Adrenal gland (tissue), 12 donors: ENCODE results near the gene NPY2R. TPM values are rescaled to one million over a fixed set of nuclear protein-coding genes. Genes with fewer than 3 reads are reported as not detected.

ENCODE experiments used
- DNase-seq, 7 donors: peaks; one replicate each; pipeline ENCODE4 v3.0.0-alpha.2; 2019 to 2020
- H3K27ac ChIP-seq, 5 donors: fragments of 200-600 bp; sonication (generic) in 4 of 5; 1 replicate in 3 of 5; 2 replicates in 2 of 5; pipeline versions ENCODE4 v1.5.1 to v1.8.0; 2016 to 2020; ENCODE audit warnings: mild to moderate bottlenecking in 1 of 5
- H3K27me3 ChIP-seq: fragments of 200-600 bp; 2 replicates; pipeline ENCODE4 v1.8.0; 2021
- H3K36me3 ChIP-seq, 2 donors: fragments of 200-600 bp; replicated peaks in 1 of 2; 1 replicate in 1 of 2; 2 replicates in 1 of 2; pipeline versions ENCODE4 v1.5.1 to v1.8.0; 2018 to 2022
- H3K4me1 ChIP-seq, 2 donors: fragments of 200-600 bp; replicated peaks in 1 of 2; 1 replicate in 1 of 2; 2 replicates in 1 of 2; pipeline versions ENCODE4 v1.5.1 to v1.8.0; 2018 to 2021
- H3K4me3 ChIP-seq, 4 donors: fragments of 200-600 bp; sonication (generic) in 3 of 4; one replicate each; pipeline ENCODE4 v1.5.1; 2016 to 2018
- H3K9me3 ChIP-seq, 3 donors: fragments of 200-600 bp; sonication (generic) in 1 of 3; replicated peaks in 1 of 3; 1 replicate in 2 of 3; 2 replicates in 1 of 3; pipeline versions ENCODE4 v1.5.1 to v1.8.0; 2016 to 2021
- POLR2A ChIP-seq, 2 donors: fragments of 450-650 bp; IDR thresholded peaks; one replicate each; pipeline ENCODE4 v1.6.1; 2017; ENCODE audit warnings: antibody characterized with exemption in 2 of 2, mild to moderate bottlenecking in 2 of 2, moderate library complexity in 1 of 2
- WGBS, 4 donors: extraction: QIAGEN DNeasy Blood & Tissue Kit in 2 of 4; methylation state at CpG; one replicate each; pipeline versions ENCODE4 v1.1.5 to v1.1.7; 2013 to 2017; 5-methylcytosine and 5-hydroxymethylcytosine counted together
- intact Hi-C, 2 donors: fragments of 100-400 bp; cut with DNase I; formaldehyde crosslinking; loops; one replicate each; pipeline versions ENCODE4 v1.14.1 to v1.15.0; 2022 to 2023
- polyA plus RNA-seq, 3 donors: library from polyadenylated mRNA; stranded (reverse); fragments of 200-250 nt in 2 of 3; fragments of 350-450 nt in 1 of 3; fragmentation: Illumina TruSeq in 1 of 3; extraction: RNeasy Lipid Tissue Mini Kit (QIAGEN cat#74804) in 1 of 3; gene quantifications; one replicate each; pipeline ENCODE4 v1.2.3, GENCODE V29; 2013 to 2014
- total RNA-seq, 9 donors: library from RNA; depleted of rRNA in 4 of 9; stranded (reverse); fragments of >200 nt in 4 of 9; fragments of 120-200 nt in 1 of 9; fragmentation: NEBNext Ultra II Directional in 1 of 9; extraction: Animal tissue kit (Norgen Biotek cat#: 25700) in 1 of 9; gene quantifications; one replicate each; pipeline versions ENCODE4 v1.1.0 to v1.2.4, GENCODE V29; 2013 to 2023
- TF ChIP-seq, protein P1 (sequence below), 6 experiments: fragments of 450-650 bp in 4 of 6; fragments of 200-600 bp in 2 of 6; sonication (generic) in 1 of 6; IDR thresholded peaks; 1 replicate in 5 of 6; 2 replicates in 1 of 6; pipeline versions ENCODE4 v1.5.1 to v1.8.0; 2016 to 2021; ENCODE audit warnings: antibody characterized with exemption in 6 of 6, mild to moderate bottlenecking in 2 of 6, moderate library complexity in 1 of 6
- donor health status: healthy with polysubstance abuse.
- donor health status: Bipolar disorder and iron deficiency.
- donor health status: DM: yes; HTN: yes; CAD: no.
- donor health status: DM: no; HTN: no; CAD: no.
- donor health status: DM: no; HTN: no; CAD: no.
- donor health status: DM: yes; HTN: yes; CAD: no.

Gene NPY2R
- total and polyA plus RNA-seq, 12 donors: 0.03 to 0.55 (median 0.12) TPM; not detected in 8

DNA sequence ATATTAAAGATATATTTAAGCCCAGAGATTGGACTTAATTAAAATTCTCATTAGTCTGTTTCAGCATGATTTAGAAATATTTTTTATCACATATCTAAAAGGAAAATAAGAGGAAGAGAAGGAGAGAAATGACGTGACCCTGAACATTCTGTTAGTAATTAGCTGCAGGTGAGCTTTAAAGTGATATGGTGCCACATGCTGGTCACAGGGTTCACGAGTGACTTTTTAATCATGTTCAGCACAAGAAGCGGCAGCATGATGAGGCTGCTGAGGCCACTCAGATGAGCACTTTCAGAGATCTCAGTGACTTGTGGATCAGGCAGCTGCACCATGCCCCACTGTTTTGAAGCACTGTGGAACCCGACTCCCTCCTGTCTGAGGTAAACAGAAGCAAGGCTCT lies 37.9 kb upstream of the NPY2R start:
- no peaks in the 10 kb centered on the region for H3K4me1 ChIP-seq
- no peaks in the 10 kb centered on the region for H3K9me3 ChIP-seq
- no peaks in the 10 kb centered on the region for H3K36me3 ChIP-seq
- no peak overlapping the region for H3K4me3 ChIP-seq
- DNase-seq: no peak
- TF ChIP-seq, protein P1, sequence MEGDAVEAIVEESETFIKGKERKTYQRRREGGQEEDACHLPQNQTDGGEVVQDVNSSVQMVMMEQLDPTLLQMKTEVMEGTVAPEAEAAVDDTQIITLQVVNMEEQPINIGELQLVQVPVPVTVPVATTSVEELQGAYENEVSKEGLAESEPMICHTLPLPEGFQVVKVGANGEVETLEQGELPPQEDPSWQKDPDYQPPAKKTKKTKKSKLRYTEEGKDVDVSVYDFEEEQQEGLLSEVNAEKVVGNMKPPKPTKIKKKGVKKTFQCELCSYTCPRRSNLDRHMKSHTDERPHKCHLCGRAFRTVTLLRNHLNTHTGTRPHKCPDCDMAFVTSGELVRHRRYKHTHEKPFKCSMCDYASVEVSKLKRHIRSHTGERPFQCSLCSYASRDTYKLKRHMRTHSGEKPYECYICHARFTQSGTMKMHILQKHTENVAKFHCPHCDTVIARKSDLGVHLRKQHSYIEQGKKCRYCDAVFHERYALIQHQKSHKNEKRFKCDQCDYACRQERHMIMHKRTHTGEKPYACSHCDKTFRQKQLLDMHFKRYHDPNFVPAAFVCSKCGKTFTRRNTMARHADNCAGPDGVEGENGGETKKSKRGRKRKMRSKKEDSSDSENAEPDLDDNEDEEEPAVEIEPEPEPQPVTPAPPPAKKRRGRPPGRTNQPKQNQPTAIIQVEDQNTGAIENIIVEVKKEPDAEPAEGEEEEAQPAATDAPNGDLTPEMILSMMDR (IDR thresholded peaks at IDR 0.05): no peak
- no peak for TF ChIP-seq POLR2A (IDR thresholded peaks at IDR 0.05)
- H3K27me3 ChIP-seq: no peaks in the 10 kb centered on the region
- 56 to 69% (median 63%) methylated on average over 4 of the region's 4 CpGs for WGBS, 4 donors
- intact Hi-C loops: no loop called here
- H3K27ac ChIP-seq: no peak overlapping the region

DNA sequence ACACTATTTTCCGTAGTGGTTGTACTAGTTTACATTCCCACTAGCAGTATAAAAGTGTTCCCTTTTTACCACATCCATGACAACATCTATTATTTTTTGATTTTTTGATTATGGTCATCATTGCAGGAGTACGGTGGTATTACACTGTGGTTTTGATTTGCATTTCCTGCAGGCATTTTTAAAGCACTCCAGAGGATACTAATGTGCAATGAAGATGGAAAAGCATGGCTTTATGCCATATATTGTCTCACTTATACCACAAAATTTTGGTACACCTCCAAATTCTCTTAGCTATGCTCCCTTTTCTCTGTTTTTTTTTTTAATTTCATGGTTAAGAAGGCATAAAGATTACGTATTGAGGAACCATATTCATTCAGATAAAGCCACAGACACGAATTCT lies 35.1 kb upstream of the NPY2R start:
- intact Hi-C loops: no loop called here
- H3K4me1 ChIP-seq: no peaks in the 10 kb centered on the region
- DNase-seq: no peak
- H3K27ac ChIP-seq: no peak overlapping the region
- 71 to 75% (median 74%) methylated on average over 4 of the region's 4 CpGs for WGBS, 4 donors
- TF ChIP-seq, protein P1 (IDR thresholded peaks at IDR 0.05): no peak
- TF ChIP-seq POLR2A (IDR thresholded peaks at IDR 0.05): no peak
- H3K9me3 ChIP-seq: no peaks in the 10 kb centered on the region
- H3K27me3 ChIP-seq: no peaks in the 10 kb centered on the region
- H3K4me3 ChIP-seq: no peak overlapping the region
- no peaks in the 10 kb centered on the region for H3K36me3 ChIP-seq

DNA sequence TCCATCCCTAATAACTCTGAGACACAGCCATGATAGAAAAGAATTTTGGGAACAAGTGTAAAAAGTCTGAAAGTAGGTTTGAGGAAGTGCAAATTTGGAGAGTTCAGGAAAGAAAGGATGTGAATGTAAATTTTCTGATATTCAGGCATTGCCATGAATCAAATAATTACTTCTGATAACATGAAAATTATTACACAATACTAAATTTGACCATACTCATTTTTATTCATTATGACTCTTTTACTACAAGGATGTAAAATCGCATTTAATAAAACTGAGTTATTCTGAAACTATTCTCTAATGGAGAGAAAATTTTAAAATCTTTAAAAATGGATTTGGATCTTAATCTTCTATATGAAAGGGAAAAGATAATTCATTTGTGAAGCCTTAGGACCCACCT lies 33.8 kb upstream of the NPY2R start:
- TF ChIP-seq, protein P1 (IDR thresholded peaks at IDR 0.05): no peak
- no peak for TF ChIP-seq POLR2A (IDR thresholded peaks at IDR 0.05)
- Histone ChIP-seq H3K27me3 (no peaks in the 10 kb centered on the region), H3K27ac (no peak overlapping the region), H3K9me3 (no peaks in the 10 kb centered on the region), H3K36me3 (no peaks in the 10 kb centered on the region), H3K4me3 (no peak overlapping the region), H3K4me1 (no peaks in the 10 kb centered on the region)
- intact Hi-C loops: no loop called here
- no peak for DNase-seq
- 71 to 86% (median 72%) methylated on average over 1 of the region's 1 CpG for WGBS, 4 donors

DNA sequence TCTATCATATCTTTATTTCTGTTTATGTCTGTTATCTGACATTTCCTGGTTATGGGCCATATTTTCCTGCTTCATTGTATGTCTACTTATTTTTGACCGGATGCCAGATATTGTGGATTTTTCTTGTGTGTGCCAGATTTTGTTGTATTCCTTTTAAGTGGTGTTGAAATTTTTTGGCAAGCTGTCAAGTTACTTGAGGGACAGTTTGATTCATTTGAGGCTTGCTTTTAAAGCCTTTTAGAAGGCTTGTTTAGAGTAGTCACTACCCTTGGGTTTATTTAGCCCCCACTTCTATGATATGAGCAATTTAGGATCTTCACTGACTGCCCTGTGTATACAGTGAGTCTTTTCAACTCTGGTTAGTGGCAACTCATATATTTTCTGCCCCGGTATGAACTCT lies 29.2 kb upstream of the NPY2R start:
- Histone ChIP-seq H3K27me3 (no peaks in the 10 kb centered on the region), H3K4me1 (no peaks in the 10 kb centered on the region), H3K36me3 (no peaks in the 10 kb centered on the region), H3K27ac (no peak overlapping the region), H3K9me3 (no peaks in the 10 kb centered on the region), H3K4me3 (no peak overlapping the region)
- WGBS, 4 donors: 56 to 71% (median 63%) methylated on average over 2 of the region's 2 CpGs
- intact Hi-C loops: no loop called here
- no peak for DNase-seq
- TF ChIP-seq POLR2A (IDR thresholded peaks at IDR 0.05): no peak
- TF ChIP-seq, protein P1 (IDR thresholded peaks at IDR 0.05): no peak
